ENCODE results near the gene QKI. TPM values are rescaled to one million over a fixed set of nuclear protein-coding genes. Genes with fewer than 3 reads are reported as not detected.
A peak's percentile ranks its signal among the peaks of the same experiment; 100 is the strongest.

The QKI gene
- total RNA-seq, 1 experiment from 2014 or later = 142 TPM

GRCh38 chr6:163532526-163533078 lies 118.1 kb downstream of the QKI start:
- no peak for DNase-seq (ENCODE audit: low read depth)

GRCh38 chr6:163533443-163533842 lies 118.9 kb downstream of the QKI start:
- DNase-seq (ENCODE audit: low read depth) = peak; percentile 87

GRCh38 chr6:163536770-163537169 lies 122.3 kb downstream of the QKI start:
- DNase-seq (ENCODE audit: low read depth) = peak; percentile 75

- no peak for DNase-seq (ENCODE audit: low read depth)
Observed at GRCh38 chr6:163538331-163538730, 123.8 kb downstream of the QKI start.

- no peak for DNase-seq (ENCODE audit: low read depth)
Observed at GRCh38 chr6:163539101-163539762, 124.7 kb downstream of the QKI start.

- no peak for DNase-seq (ENCODE audit: low read depth)
Observed at GRCh38 chr6:163543321-163543720, 128.8 kb downstream of the QKI start.

GRCh38 chr6:163545370-163545769 lies 130.9 kb downstream of the QKI start:
- no peak for DNase-seq (ENCODE audit: low read depth)

- no peak for DNase-seq (ENCODE audit: low read depth)
Observed at GRCh38 chr6:163547287-163547686, 132.8 kb downstream of the QKI start.

- no peak for DNase-seq (ENCODE audit: low read depth)
Observed at GRCh38 chr6:163548624-163549023, 134.1 kb downstream of the QKI start.

- no peak for DNase-seq (ENCODE audit: low read depth)
Observed at GRCh38 chr6:163554032-163554431, 139.5 kb downstream of the QKI start.

GRCh38 chr6:163554663-163555062 lies 140.1 kb downstream of the QKI start:
- peak; percentile 64 for DNase-seq (ENCODE audit: low read depth)

- no peak for DNase-seq (ENCODE audit: low read depth)
Observed at GRCh38 chr6:163559661-163560060, 145.1 kb downstream of the QKI start.

GRCh38 chr6:163563318-163563717 lies 148.8 kb downstream of the QKI start:
- DNase-seq (ENCODE audit: low read depth) = no peak

GRCh38 chr6:163564534-163564933 lies 150.0 kb downstream of the QKI start:
- DNase-seq (ENCODE audit: low read depth) = no peak

- no peak for DNase-seq (ENCODE audit: low read depth)
Observed at GRCh38 chr6:163565140-163565539, 150.6 kb downstream of the QKI start.

- DNase-seq (ENCODE audit: low read depth) = no peak
Observed at GRCh38 chr6:163566056-163566455, 151.5 kb downstream of the QKI start.

GRCh38 chr6:163568275-163568674 lies 153.8 kb downstream of the QKI start:
- no peak for DNase-seq (ENCODE audit: low read depth)

- no peak for DNase-seq (ENCODE audit: low read depth)
Observed at GRCh38 chr6:163570579-163571231, 156.2 kb downstream of the QKI start.

GRCh38 chr6:163571730-163572129 lies 157.2 kb downstream of the QKI start:
- no peak for DNase-seq (ENCODE audit: low read depth)

GRCh38 chr6:163572612-163573011 lies 158.1 kb downstream of the QKI start:
- peak; percentile 86 for DNase-seq (ENCODE audit: low read depth)

- no peak for DNase-seq (ENCODE audit: low read depth)
Observed at GRCh38 chr6:163573503-163574179, 159.1 kb downstream of the QKI start.

- no peak for DNase-seq (ENCODE audit: low read depth)
Observed at GRCh38 chr6:163576114-163576513, 161.6 kb downstream of the QKI start.

- DNase-seq (ENCODE audit: low read depth) = no peak
Observed at GRCh38 chr6:163577404-163577803, 162.9 kb downstream of the QKI start.

Data from M059J (cell line).